B cell (primary cell): ENCODE results near the gene SUMO3. TPM values are rescaled to one million over a fixed set of nuclear protein-coding genes. Genes with fewer than 3 reads are reported as not detected.

Experiments
- ATAC-seq: fragments of 200-7000 bp; cut with Tn5 transposase; one replicate; pipeline ENCODE4 v1.10.0; 2021; ENCODE audit warnings: low read depth, mild to moderate bottlenecking, moderate number of reproducible peaks, moderate library complexity
- CTCF ChIA-PET: fragments of 350-600 bp; sonication (Branson Sonifier 250); formaldehyde crosslinking; loops from one replicate; lab custom pipeline; 2021; ENCODE audit warnings: antibody characterized with exemption, inconsistent platforms; lab: Charles Lee
- POLR2A ChIA-PET: fragments of 350-600 bp; sonication (Branson Sonifier 250); formaldehyde crosslinking; loops from one replicate; lab custom pipeline; 2021; ENCODE audit warnings: antibody characterized with exemption; lab: Charles Lee
- DNase-seq: peaks from one replicate; pipeline ENCODE4 v3.0.0; 2013
- H2AFZ ChIP-seq: 2 replicates; pipeline ENCODE4 v1.6.1; 2012; ENCODE audit warnings: mild to moderate bottlenecking, low read depth, low read length; ENCODE audit not compliant: insufficient read depth, poor library complexity, severe bottlenecking
- H3K27ac ChIP-seq, 2 donors: 1 replicate in 1 of 2; 2 replicates in 1 of 2; pipeline ENCODE4 v1.5.1; 2012 to 2013; ENCODE audit warnings: low read length in 2 of 2, mild to moderate bottlenecking in 2 of 2, moderate library complexity in 1 of 2
- H3K27me3 ChIP-seq, 4 experiments: fragments of 200-600 bp in 1 of 4; sonication (generic) in 1 of 4; replicated peaks in 1 of 4; 1 replicate in 2 of 4; 2 replicates in 2 of 4; pipeline versions ENCODE4 v1.6.1 to v1.7.0; 2013 to 2016; ENCODE audit warnings: low read length in 3 of 4, mild to moderate bottlenecking in 2 of 4, mixed read lengths in 1 of 4, moderate library complexity in 1 of 4; ENCODE audit not compliant: insufficient read depth in 4 of 4, control insufficient read depth in 3 of 4; ENCODE audit errors: control extremely low read depth in 1 of 4
- H3K36me3 ChIP-seq, 2 experiments: replicated peaks in 1 of 2; 1 replicate in 1 of 2; 2 replicates in 1 of 2; pipeline versions ENCODE4 v1.6.1 to v1.7.1; 2013; ENCODE audit warnings: low read length in 1 of 2; ENCODE audit not compliant: insufficient read depth in 2 of 2, control insufficient read depth in 1 of 2; ENCODE audit errors: control extremely low read depth in 1 of 2, extremely low read depth in 1 of 2
- H3K4me1 ChIP-seq, 2 donors: fragments of 200-600 bp in 1 of 2; sonication (generic) in 1 of 2; 1 replicate in 1 of 2; 2 replicates in 1 of 2; pipeline versions ENCODE4 v1.5.1 to v1.6.1; 2013 to 2017; ENCODE audit warnings: low read length in 2 of 2; ENCODE audit not compliant: control insufficient read depth in 2 of 2, insufficient read depth in 2 of 2
- H3K4me2 ChIP-seq: replicated peaks from 2 replicates; pipeline ENCODE3; 2012; ENCODE audit warnings: mild to moderate bottlenecking, low read depth, low read length; ENCODE audit not compliant: poor library complexity, severe bottlenecking
- H3K4me3 ChIP-seq, 5 experiments: fragments of 200-600 bp in 1 of 5; sonication (generic) in 1 of 5; 1 replicate in 3 of 5; 2 replicates in 2 of 5; pipeline versions ENCODE4 v1.5.1 to v1.7.0; 2011 to 2016; ENCODE audit warnings: low read length in 4 of 5, mild to moderate bottlenecking in 4 of 5, low read depth in 2 of 5, control low read depth in 1 of 5, moderate library complexity in 1 of 5; ENCODE audit not compliant: insufficient read depth in 1 of 5; ENCODE audit errors: control extremely low read depth in 1 of 5, extremely low read depth in 1 of 5
- H3K79me2 ChIP-seq: fragments of 200-600 bp; sonication (generic); one replicate; pipeline ENCODE4 v1.6.0; 2016; ENCODE audit warnings: low read length; ENCODE audit not compliant: control insufficient read depth, insufficient read depth
- H3K9ac ChIP-seq: fragments of 200-600 bp; sonication (generic); 2 replicates; pipeline ENCODE4 v1.6.1; 2017; ENCODE audit warnings: mild to moderate bottlenecking, low read length, moderate library complexity
- H3K9me3 ChIP-seq, 3 donors: one replicate each; pipeline versions ENCODE4 v1.6.1 to v1.7.1; 2013; ENCODE audit warnings: low read length in 2 of 3; ENCODE audit not compliant: control insufficient read depth in 2 of 3, insufficient read depth in 1 of 3; ENCODE audit errors: control extremely low read depth in 1 of 3
- H4K20me1 ChIP-seq: 2 replicates; pipeline ENCODE4 v1.6.0; 2012; ENCODE audit warnings: mild to moderate bottlenecking, low read length; ENCODE audit not compliant: insufficient read depth, control insufficient read depth, poor library complexity, severe bottlenecking
- H3K27ac Mint-ChIP-seq: one replicate; pipeline ENCODE4 v1.8.0; 2021; ENCODE audit warnings: mixed read lengths
- H3K27me3 Mint-ChIP-seq: one replicate; pipeline ENCODE4 v1.8.0; 2021; ENCODE audit warnings: mixed read lengths
- H3K4me1 Mint-ChIP-seq: one replicate; pipeline ENCODE4 v1.8.0; 2021; ENCODE audit warnings: mixed read lengths
- H3K4me3 Mint-ChIP-seq: one replicate; pipeline ENCODE4 v1.8.0; 2021; ENCODE audit warnings: mixed read lengths
- H3K9me3 Mint-ChIP-seq: one replicate; pipeline ENCODE4 v1.8.0; 2022; ENCODE audit warnings: mixed read lengths; ENCODE audit not compliant: insufficient read depth
- EZH2 ChIP-seq: IDR thresholded peaks from 2 replicates; pipeline ENCODE4 v1.6.1; 2012; ENCODE audit warnings: borderline replicate concordance, low read depth, mild to moderate bottlenecking, moderate library complexity, low read length; ENCODE audit not compliant: insufficient read depth, poor library complexity, severe bottlenecking
- WGBS: methylation state at CpG from one replicate; pipeline ENCODE4 v1.1.5; 2013; ENCODE audit warnings: missing lambda C conversion rate; ENCODE audit not compliant: insufficient coverage; 5-methylcytosine and 5-hydroxymethylcytosine counted together
- intact Hi-C: fragments of 100-400 bp; cut with micrococcal nuclease; formaldehyde crosslinking; loops from one replicate; pipeline ENCODE4 v1.10.0; 2022
- polyA plus RNA-seq: library from polyadenylated mRNA; depleted of rRNA; stranded (reverse); fragments of >200 nt; gene quantifications from 2 replicates; pipeline ENCODE4 v1.2.3, GENCODE V29; 2012
- total RNA-seq, 2 donors: library from RNA; stranded (reverse); fragments of 120-200 nt in 1 of 2; gene quantifications; 1 replicate in 1 of 2; 2 replicates in 1 of 2; pipeline versions ENCODE4 v1.2.3 to v1.2.4, GENCODE V29; 2013 to 2022
- TF ChIP-seq, protein P1 (sequence below): fragments of 200-600 bp; IDR thresholded peaks from one replicate; pipeline ENCODE4 v1.8.0; 2022; ENCODE audit warnings: antibody characterized with exemption, mild to moderate bottlenecking

The SUMO3 gene
- total and polyA plus RNA-seq, 2 donors (not counting 1 experiment from before 2014, with no cell fraction given) = 37.6 to 44.8 TPM

DNA sequence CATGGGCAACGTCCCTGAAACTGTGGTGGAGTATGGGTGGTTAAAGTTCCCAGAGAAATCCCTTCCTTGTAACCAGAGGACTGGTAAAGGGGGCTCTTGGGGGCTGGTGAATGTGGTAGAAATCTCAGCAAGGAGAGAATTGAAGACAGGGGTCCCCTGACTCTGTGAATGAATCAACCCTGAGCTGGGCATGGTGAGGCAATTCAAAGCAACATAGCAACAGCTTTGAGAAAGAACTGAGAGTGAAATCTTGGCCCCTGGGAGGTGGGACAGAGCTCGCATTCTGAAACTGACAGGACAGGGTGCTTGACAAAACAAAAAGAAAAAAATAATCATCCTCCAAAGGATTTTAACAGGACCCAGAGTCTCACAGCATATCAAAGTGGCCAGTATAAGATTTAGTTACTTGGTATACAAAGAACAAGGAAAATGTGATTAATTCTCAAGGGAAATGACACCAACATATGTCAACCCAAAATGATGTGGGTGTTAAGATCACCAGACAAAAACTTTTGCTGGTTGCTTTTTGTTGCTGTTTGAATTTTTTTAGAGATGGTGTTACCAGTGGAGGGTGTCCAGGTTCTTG lies 11.7 kb upstream of the SUMO3 start:
- ChIA-PET POLR2A (no interaction called here), CTCF (no interaction called here)
- H3K27me3 Mint-ChIP-seq = no peaks in the 10 kb centered on the region
- Histone ChIP-seq H2AFZ (no peak overlapping the region), H3K9me3 (peaks cover 3 to 19% (median 13%) of the 10 kb centered on the region in 3 donors), H3K4me3 (no peak overlapping the region), H3K4me1 (peaks cover 6 to 14% of the 10 kb centered on the region in 2 donors), H3K27ac (no peak overlapping the region), H3K9ac (no peak overlapping the region), H4K20me1 (no peaks in the 10 kb centered on the region), H3K27me3 (peaks cover 0 to 5% (median 1%) of the 10 kb centered on the region in 4 experiments), H3K79me2 (no peaks in the 10 kb centered on the region), H3K36me3 (no peaks in the 10 kb centered on the region), H3K4me2 (no peak overlapping the region)
- ATAC-seq = no peak
- intact Hi-C loops = no loop called here
- H3K27ac Mint-ChIP-seq = no peak overlapping the region
- TF ChIP-seq, protein P1, sequence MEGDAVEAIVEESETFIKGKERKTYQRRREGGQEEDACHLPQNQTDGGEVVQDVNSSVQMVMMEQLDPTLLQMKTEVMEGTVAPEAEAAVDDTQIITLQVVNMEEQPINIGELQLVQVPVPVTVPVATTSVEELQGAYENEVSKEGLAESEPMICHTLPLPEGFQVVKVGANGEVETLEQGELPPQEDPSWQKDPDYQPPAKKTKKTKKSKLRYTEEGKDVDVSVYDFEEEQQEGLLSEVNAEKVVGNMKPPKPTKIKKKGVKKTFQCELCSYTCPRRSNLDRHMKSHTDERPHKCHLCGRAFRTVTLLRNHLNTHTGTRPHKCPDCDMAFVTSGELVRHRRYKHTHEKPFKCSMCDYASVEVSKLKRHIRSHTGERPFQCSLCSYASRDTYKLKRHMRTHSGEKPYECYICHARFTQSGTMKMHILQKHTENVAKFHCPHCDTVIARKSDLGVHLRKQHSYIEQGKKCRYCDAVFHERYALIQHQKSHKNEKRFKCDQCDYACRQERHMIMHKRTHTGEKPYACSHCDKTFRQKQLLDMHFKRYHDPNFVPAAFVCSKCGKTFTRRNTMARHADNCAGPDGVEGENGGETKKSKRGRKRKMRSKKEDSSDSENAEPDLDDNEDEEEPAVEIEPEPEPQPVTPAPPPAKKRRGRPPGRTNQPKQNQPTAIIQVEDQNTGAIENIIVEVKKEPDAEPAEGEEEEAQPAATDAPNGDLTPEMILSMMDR = no peak
- TF ChIP-seq EZH2 = no peak
- DNase-seq = no peak
- no CpG with 5 or more reads among the region's 2 CpGs for WGBS
- H3K4me3 Mint-ChIP-seq = no peak overlapping the region
- peaks cover 20% of the 10 kb centered on the region for H3K4me1 Mint-ChIP-seq
- H3K9me3 Mint-ChIP-seq = peaks cover 10% of the 10 kb centered on the region

DNA sequence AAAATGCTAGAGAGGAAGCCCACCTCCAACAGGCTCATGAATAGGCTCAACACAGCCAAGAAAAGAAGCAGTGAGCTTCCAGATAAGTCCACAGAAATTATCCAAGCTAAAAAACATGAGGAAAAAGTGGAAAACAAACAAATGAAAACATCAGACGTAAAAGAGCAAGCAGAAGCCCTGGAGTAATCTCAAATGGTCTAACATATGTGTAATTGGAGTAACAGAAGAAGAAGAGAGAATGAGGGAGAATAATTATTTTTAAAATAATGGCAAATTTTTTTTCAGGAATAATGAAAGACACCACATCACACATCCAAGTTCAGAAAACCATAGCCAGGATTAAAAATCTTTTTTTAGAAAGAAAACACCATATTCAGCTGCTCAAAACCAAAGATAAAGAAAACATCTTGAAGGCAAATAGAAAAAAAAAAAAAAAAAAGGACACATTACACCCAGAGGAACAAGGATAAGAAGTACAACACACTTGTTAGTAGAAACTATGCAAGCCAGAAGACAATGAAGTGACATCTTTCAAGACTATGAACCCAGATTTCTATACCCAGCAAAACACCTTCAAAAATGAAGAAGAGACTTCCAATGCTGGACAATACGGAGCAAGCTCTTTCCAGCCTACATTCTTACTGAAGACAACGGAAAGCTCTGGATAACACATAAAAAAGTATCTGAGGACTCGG lies 10.6 kb upstream of the SUMO3 start:
- Mint-ChIP-seq H3K27me3 (no peaks in the 10 kb centered on the region), H3K9me3 (peaks cover 10% of the 10 kb centered on the region), H3K4me3 (no peak overlapping the region), H3K27ac (no peak overlapping the region), H3K4me1 (peaks cover 20% of the 10 kb centered on the region)
- Histone ChIP-seq H3K27me3 (peaks cover 0 to 5% (median 1%) of the 10 kb centered on the region in 4 experiments), H3K79me2 (no peaks in the 10 kb centered on the region), H3K9me3 (peaks cover 3 to 19% (median 17%) of the 10 kb centered on the region in 3 donors), H2AFZ (no peak overlapping the region), H3K9ac (no peak overlapping the region), H3K36me3 (no peaks in the 10 kb centered on the region), H3K4me3 (no peak overlapping the region), H3K4me1 (peaks cover 6 to 14% of the 10 kb centered on the region in 2 donors), H3K27ac (no peak overlapping the region), H4K20me1 (no peaks in the 10 kb centered on the region), H3K4me2 (no peak overlapping the region)
- ATAC-seq (no peak), DNase-seq (no peak)
- ChIA-PET CTCF (interaction anchor here (1.2 kb wide), 1 partner anchor 44 kb away, joined by 3 read pairs; the partner anchor contains the start of gene PTTG1IP), POLR2A (interaction anchor here (0.6 to 0.7 kb wide), 2 partner anchors 495 to 1486 kb away, joined by 4 to 12 read pairs; no protein-coding TSS in a partner anchor)
- 100% methylated on average over 1 of the region's 4 CpGs for WGBS
- no peak for TF ChIP-seq EZH2
- TF ChIP-seq, protein P1 = no peak
- intact Hi-C loops = no loop called here
